ENCODE measurements around the gene ZNF793.

The ZNF793 gene

DNA sequence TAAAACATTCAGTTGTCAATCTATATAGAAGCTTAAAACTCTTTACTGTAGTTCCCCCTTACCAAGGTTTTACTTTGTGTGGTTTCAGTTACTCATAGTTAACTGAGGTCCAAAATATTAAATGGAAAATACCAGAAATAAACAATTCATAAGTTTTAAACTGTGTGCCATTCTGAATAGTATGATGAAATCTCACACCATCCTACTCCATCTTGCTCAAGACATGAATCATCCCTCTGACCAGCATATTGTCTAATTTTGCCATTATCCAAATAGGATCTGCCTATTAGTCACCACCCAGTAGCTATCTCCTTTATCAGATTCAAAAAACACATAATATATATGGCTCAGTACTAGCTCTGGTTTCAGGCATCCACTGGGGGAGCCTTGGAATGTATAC, 65.5 kb downstream of the ZNF793 start:
- DNase-seq, result no peak

DNA sequence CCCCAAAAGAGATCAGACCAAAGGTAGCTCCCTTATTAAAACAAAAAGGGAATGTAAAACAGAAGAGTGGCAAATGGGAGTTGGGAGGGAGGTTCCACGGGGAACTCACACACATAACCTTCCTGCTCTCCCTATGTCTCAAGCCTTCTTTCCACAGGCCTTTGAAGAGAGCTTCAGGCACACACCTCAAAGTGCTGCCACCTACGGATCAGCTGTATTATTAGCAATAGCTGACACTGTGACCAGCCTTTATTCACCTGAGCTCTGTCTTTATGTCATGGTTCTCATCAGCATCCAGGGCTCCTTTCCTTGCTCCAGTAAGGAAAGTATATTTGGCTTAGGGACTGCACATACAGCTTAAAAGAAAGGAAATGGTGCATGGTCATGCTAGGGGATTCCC, 76.6 kb downstream of the ZNF793 start:
- DNase-seq, result no peak
